NCI-H2227 (cell line): ENCODE results near the gene FCSK.
A peak's percentile ranks its signal among the peaks of the same experiment; 100 is the strongest.
"Not testable (repeated sequence)": the region's sequence is repeated elsewhere in the genome, so short reads cannot be mapped to it uniquely, and the experiment has no call there.

Source experiments
- DNase-seq: peaks from one replicate; lab custom pipeline; 2025; ENCODE audit not compliant: unreplicated experiment; lab: John Stamatoyannopoulos, UW

Gene FCSK

DNA sequence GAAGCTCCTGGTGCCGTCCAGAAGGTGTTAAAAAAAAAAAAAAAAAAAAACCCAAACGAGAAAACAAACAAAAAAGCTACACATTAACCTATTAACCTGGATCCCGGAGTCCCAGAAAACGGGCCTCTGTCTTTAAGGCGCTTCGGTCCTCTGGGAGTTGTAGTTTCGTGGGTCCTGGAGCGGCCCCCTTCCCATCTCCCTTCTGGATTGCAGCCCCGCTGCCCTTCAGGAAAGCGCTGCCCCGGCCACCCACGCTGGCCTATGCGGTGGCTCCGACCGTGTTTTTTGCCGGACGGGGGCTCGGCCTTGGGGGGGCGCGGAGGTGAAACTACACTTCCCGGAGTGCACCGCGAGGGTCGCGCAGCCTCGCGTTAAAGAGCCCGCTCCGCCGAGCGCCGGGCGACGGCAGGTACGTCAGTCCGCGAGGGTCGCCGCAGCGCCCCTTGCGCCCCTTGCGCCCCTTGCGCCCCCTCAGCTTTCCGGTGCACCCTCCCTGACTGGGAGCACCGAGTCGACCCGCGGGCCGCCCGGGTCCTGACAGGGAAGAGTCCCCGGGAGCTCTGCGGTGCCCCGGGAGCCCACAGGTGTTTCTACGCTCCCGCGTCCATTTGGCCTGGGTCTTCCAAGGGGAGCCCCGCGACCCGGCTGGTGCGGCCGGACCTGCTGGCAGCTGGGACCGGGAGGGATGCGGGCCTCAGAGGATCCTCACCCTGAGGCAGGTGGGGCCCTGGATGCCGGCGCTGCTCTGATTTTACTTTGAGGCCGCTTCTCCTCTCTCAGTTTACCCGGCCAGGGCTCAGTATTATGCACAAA is at the start of gene FCSK:
Gene FCSK (plus strand): TSS at position 374 of the 813 bp plus-strand sequence. CDS start 8,596 bp downstream, outside the sequence.
- peak; percentile 78 for DNase-seq

DNA sequence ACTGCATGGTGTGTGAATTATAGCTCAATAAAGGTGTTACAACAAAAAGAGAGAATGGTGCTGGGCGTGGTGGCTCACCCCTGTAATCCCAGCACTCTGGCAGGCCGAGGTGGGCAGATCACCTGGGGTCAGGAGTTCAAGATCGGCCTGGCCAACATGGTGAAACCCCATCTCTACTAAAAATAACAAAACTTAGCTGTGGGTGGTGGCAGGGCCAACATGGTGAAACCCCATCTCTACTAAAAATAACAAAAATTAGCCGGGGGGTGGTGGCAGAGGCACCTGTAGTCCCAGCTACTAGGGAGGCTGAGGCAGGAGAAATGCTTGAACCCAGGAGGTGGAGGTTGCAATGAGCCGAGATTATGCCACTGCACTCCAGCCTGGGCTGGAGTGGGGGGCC is 48.3 kb upstream of the FCSK start:
- DNase-seq = not testable (repeated sequence)

DNA sequence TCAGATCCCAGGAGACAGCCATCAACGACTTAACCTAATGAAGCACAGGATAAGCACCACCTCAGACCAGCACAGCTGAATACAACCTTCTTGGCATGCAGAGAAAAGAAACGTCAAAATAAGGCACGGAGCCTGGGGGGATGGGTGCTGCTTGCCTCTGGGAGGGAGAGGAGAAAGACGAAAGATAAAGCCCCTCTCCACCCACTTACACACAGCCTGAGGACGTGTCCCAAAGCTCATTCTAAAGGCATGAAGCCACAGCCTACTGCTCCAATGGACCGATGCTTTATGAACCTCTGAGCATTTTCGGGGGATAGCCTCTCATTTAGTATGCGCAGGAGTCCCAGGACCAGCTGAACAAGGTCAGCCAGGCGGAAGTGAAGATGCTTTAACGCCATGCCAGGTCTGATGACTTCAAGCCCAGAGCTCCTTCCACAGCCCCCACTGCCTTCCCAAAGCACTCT is 46.6 kb upstream of the FCSK start:
- no peak for DNase-seq

DNA sequence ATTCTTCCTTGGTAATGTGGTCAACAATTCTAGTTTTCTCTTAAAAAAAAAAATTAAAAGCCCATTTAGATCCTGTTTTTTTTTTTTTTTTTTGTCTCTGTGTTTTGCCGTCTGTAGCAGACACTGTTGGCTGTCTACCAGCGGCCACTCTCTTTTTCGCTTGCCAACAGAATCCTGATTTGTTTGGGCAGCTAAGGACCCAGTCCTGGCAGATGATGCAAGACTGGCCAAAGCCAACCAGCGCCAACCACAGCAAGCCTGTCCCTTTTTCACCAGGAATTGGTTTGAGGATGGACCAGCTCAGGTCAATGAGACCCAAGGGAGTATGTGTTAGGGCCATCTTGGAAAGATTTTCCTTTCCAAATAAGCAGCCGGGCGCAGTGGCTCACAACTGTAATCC is 43.7 kb upstream of the FCSK start:
- DNase-seq = no peak

DNA sequence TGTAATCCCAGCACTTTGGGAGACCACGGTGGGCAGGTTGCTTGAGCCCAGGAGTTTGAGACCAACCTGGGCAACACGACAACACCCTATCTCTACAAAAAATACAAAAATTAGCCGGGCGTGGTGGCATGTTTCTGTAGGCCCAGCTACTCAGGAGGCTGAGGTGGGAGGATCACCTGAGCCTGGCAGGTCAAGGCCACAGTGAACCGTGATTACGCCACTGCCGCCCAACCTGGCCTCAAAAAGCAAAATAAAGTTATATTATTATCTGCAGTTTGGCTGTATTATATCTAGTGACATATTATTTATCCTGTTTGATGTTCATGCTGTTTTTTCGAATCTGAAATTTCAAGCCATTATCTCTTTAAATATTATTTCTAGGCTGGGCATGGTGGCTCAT is 42.0 kb upstream of the FCSK start:
- DNase-seq = no peak

DNA sequence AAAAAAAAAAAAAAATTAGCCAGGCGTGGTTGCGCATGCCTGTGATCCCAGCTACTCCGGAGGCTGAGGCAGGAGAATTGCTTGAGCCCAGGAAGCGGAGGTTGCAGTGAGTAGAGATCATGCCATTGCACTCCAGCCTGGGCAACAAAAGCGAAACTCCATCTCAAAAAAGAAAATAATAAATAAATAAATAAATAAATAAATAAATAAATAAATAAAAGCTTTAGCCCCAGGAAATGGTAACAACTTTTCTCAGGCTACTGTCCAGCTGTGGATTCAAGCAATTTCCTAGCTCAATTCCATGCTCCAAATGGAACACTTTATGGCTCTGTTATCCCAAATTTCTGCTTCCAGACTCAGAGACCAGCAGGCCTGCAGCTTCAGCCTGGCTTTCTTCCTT is 40.8 kb upstream of the FCSK start:
- not testable (repeated sequence) for DNase-seq

DNA sequence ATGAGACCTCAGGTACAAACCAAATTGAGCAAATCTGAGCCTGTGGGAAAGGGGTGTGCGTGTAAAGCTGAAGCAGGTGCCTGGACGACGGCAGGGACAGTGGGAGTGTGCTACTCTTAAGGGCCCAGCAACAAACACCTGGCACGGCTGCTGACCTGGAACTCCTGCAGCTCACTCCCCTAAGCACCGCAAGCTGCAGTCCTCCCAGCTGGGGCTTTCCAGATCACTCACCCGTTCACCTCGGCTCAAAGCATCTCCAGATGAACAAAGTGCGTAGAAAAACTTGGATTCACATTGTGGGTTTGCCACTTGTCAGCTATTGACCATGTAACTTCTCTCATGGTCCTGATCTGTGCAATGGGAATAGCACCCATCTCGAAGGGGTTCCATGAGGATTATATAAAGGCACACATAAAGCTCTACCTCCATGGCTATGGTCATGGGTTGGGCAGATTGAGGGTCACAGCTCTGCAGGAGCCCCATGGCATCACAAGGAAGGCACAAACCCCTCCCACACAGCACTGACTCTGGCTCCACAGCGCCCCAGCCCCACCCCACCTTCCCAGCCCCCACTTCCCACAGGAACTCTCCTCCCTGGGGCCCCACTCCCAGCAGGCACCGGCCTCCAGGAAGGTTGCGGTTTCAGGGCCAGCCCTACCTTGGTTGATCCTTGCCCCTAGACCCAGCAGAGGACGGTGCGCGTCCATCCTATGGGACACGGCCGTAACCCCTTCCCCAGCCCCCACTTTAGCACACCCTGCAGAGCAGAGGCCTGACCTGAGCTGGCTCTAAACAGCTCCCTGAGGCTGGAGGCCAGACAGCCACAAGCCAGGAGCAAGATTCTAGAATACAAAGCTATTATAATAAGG is 37.4 kb upstream of the FCSK start:
- no peak for DNase-seq

DNA sequence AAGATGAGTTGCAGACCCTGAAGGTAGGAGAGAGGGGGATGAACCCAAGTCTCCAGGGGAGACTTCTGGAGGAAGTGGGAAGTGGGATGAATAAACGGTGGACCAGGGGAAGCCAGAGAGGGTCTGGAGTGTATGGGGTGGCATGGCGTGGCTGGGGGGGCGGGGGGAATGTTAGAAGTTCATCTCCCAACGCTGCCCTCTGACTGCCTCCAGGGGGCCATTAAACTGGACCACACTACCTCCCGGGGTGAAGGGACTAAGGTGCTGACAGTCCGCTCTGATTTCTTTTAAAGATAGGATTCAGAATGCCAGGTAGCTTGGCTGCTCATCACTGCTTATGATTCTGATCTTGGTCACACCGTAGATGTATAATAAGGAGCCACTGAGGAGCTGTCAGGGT is 36.7 kb upstream of the FCSK start:
- DNase-seq = no peak

DNA sequence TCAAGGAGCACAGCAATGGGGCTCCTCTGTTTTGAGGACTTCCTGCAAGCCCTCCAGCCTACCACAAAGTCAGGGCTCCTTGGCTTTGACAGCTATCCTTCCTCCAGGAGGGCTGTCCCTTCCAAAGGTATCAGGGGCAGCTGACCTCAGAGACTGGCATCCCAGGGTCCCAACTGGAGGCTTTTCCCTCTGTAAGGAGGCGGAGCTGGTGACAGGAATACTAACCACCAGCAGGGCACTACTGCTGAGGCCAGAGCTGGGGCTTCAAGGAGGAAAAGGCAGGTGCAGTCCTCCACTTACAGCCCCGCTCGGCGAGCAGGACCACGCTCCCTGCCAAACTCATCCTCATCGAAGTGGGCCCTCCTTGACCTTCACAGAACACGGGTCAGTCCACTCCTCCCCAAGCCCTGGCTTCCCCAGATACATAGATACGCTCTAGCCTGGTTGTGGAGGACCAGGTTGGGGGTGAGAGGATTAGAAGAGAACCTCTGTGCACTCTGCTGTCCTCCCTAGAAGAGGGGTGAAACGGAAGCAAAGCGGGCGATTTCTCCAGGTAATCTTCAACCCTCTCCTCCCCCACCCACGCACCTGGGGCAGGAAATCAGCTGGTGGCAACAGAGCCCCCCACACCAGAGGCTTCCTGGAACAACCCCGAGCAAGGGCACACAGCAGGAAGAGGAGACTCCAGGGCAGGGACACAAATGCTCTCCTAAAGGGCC is 36.0 kb upstream of the FCSK start:
- DNase-seq = no peak

DNA sequence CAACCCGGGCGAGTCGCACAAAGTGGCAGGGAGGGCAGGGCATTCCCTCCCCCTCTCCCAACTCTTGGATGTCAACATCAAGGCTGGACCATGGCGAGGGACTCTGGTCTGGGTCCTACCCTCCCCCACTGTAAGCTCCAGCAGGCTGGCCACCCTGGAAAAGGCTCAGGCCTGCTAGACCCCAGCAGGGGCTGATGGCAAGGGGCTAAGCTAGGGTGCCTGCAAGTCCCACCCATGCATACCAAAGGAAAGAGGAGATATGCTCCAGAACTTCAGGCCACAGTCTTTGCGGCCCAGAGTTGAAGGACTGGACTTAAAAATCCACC is 35.4 kb upstream of the FCSK start:
- DNase-seq = no peak

DNA sequence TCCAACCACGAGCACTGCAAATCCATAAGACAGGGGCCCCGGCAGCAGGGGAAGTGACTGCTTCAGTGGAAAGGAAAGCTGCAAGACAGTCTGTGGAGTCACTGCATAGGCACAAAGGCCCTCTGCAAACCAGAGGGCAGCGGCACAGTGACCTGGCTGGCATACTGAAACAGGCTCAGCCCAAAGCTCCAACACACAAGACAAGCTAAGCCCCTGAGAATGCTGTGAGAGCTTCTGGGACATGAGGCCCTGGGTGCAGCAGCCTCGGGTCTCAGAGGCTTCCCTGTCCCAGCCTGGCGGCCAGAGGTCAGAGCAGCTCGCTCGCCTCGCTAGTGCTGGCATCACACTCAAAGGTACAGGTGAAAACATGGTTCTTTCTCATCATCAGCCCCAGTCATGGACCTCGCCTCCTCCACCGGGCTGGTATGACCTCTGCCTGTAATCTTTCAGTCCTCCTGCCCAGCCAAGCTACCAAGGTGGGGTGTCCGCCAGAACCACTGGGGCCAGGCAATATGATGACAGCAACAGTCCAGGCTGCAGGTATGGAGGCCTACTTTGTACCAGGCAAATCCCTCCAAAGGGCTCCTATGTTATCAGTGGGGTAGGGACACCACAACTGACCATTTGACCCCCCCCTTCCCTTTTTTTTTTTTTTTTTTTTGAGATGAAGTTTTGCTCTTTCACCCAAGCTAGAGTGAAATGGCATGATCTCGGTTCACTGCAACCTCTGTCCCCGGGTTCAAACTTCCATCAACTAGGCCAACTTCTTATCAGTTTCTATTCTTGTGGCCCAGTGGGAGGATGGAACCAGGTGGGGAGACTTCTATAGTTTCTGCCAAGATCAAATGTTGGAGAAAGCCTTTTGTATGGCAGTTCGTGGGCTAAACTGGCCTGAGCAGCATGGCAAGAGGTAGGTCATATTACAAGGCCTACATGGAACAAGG is 34.7 kb upstream of the FCSK start:
- no peak for DNase-seq

DNA sequence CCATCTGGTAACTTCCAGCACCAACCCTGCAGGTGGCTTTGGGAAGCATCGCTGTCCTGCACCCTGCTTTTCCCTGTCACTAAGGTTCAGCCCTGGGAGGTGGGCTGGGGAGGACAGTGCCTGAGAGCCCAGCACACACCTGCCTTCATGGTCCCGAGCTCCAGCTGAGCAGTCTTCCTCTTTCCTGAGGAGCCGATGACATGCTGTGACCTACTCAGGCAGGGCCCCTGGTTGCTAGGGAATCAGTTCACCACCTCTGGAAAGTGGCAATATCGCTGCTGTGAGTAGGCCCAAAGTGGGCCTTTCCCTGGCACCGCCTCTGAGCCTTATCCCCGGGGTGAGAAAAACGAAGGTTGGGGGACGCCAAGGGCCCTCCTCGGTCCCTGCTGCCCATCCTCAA is 33.4 kb upstream of the FCSK start:
- no peak for DNase-seq

DNA sequence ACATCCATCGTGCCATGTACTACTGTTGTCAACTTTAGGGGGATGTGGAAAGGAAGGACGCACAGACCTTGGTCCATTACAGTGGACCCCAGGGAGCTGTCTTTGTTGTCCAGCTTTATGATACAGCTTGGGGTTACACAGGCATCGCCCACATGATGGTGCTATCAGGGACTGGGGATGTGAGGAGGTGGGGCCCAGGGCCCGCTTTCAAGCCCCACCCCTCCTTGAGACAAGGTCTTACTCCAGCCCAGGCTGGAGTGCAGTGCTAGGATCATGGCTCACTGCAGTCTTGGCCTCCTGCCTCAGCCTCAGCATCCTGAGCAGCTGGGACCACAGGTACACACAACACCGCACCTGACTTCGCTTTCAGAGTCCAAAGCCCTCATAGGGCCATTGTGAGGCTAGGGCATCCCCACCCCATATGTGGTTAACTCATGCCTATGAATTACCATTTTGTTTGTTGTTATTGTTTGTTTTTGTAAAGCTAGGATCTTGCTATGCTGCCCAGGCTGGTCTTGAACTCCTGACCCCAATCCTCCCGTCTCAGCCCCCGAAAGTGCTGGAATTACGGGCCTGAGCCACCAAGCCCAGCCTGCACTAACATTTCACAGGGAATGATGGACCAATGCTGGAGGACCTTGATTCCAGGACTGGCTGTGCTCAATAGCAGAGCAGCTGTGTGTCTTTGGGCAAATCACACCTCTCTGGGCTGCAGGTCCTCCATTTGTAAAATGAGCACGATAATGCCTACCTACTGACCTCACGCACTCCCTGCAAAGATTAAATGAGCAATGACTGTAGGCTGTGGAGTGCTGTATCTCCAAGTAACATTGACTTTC is 32.7 kb upstream of the FCSK start:
- no peak for DNase-seq

DNA sequence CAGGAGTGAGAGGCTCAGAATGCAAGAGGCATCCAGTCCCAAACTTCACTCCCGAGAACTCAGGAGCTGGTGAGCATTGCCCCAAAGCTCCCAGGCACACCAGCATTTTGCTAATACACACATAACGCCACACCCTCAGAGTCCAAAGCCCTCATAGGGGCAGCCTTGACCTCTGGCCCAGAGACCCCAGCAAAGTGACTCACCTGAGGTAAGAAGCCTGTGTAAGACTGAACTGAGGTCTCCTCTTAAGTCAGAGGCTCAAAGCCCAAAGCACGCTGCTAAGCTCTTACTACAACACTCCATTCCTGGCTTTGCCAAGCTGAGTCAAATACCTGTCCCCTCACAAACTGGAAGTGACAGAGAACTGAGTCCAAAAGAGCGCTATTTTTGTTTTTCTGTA is 31.9 kb upstream of the FCSK start:
- no peak for DNase-seq

DNA sequence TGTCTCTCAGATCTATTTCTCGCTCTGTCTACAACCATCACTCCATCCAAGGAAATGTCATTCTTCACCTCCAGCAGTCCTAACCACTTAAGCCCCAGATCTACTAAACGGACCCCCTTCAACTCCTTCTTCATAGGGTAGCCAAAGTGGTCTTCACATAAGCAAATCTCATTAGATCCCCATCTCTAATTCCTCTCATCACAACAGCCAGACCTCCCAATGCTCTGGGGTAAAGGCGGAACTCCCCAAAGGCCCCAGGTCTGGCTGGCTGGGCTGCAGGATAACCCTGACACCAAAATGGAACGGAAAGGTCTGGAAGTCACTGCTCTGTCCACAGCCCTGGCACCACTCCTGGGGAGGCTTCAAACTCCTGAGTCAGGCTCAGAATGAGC is 26.6 kb upstream of the FCSK start:
- DNase-seq = no peak

DNA sequence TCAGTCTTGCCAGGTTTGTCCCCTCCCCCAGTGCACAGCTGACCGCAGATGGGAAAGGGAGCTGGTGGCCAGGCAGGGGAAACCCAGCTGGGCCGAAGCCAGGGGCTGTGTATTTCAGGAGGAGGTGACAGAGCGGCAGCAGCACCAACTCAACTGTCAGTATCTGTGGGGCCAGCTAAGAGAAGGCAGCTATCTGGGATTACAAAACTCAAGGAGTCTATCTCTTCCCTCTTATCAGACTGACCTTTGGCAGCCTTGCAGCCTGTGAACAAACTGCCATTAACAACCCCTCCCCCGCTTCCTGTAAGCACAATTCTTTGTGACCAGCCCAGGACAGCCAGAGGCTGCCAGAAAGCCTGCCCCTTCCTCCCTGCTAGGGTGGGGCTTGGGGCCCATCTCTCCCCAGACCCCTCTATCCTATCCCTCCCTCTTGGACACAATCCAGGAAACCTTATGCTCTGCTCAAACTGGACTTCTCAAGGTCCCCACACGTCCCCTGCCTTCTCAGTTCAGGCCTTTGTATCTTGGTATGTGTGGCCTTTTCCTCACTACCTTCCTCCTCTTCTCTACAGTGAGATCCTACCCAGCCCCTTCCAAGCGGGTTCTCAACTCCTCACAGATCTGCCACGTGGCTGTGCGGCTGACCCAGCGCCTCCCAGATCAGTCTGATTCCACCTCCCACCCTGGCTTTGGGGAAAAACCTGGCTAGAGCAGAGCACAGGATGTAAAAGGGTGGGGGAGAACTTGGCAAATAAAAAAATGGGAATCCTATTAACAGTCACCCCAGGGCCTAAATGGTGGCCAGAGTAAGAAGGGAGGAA is 26.0 kb upstream of the FCSK start:
- DNase-seq = peak; percentile 60

DNA sequence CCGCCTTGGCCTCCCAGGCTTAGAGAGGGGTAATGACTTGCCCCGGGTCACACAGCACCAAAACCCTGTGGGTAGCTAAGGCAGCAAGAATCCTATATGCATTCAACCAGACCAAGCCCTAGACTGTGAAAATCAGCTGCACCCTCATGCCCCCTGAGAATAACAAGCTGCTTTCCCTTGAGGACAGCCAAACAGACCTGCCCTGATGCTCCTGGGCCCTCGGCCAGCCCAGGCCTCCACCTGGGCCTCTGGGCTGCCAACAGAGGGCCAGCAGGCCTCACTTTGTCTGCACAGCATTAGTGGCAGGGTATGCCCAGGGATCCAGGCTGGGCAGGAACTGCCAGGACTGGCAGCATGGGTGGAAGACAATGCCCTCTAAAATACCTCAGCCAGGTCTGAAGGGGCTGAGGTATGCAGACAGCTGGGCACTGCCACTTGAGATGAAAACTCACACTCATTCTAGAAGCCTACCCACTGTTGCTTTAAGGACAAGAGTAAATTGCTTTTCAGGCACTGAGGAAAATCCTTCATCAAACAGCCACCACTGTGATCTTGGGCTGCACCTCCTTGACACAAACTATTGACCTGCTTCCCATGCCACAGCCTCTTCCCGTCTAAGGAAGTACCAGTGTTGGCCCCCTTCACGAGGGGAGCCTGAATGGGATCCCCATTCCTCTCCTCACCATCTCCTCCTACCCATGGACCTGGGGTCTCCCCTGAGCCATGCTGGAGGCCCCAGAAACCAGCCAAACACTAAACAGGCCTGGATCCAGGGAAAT is 24.3 kb upstream of the FCSK start:
- DNase-seq = no peak
